GM12891 (cell line): ENCODE data around the gene MYOCOS.

ENCODE experiments used
- POLR2A ChIP-seq: IDR thresholded peaks from 2 replicates; pipeline ENCODE4 v1.6.1; 2011; ENCODE audit warnings: low read depth, low read length, control low read depth
- POLR2AphosphoS5 ChIP-seq: IDR thresholded peaks from 2 replicates; pipeline ENCODE4 v1.6.1; 2011; ENCODE audit warnings: low read depth, low read length, control low read depth
- POU2F2 ChIP-seq: IDR thresholded peaks from 2 replicates; pipeline ENCODE4 v1.6.1; 2011; ENCODE audit warnings: low read depth, mild to moderate bottlenecking, control low read depth, low read length, moderate library complexity
- SPI1 ChIP-seq: IDR thresholded peaks from 2 replicates; pipeline ENCODE4 v1.6.1; 2011; ENCODE audit warnings: low read depth, low read length, control low read depth
- TAF1 ChIP-seq: IDR thresholded peaks from 2 replicates; pipeline ENCODE4 v1.6.1; 2011; ENCODE audit warnings: low read depth, low read length, control low read depth

DNA sequence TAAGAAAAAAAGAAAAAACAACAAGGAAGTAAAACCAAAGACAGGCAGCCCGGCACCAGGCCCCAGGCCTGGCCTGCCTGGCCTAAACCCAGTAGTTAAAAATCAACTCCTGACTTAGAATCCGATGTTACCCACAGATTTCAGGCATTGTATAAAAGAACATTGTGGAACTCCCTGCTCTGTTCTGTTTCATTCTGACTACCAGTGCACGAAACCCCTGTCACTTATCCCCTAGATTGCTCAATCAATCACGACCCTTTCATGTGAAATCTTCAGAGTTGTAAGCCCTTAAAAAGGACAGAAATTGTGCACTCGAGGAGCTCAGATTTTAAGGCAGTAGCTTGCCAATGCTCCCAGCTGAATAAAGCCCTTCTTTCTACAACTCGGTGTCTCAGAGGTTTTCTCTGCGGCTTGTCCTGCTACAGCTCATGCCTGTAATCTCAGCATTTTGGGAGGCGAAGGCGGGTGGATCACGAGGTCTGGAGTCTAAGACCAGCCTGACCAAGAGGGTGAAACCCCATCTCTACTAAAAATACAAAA lies 15.6 kb upstream of the MYOCOS start:
- no peak for TF ChIP-seq TAF1
- TF ChIP-seq SPI1 = no peak
- TF ChIP-seq POLR2A = no peak
- TF ChIP-seq POLR2AphosphoS5 = no peak
- TF ChIP-seq POU2F2 = no peak
